Activated naive CD8-positive, alpha-beta T cell (primary cell): Measurements from ENCODE around the gene HS6ST3.

Experiments used
- H3K27ac Mint-ChIP-seq: one replicate; pipeline ENCODE4 v1.8.0; 2021; ENCODE audit warnings: mixed read lengths
- H3K27me3 Mint-ChIP-seq: one replicate; pipeline ENCODE4 v1.8.0; 2021; ENCODE audit warnings: mixed read lengths
- H3K36me3 Mint-ChIP-seq: one replicate; pipeline ENCODE4 v1.8.0; 2021; ENCODE audit warnings: mixed read lengths
- H3K4me1 Mint-ChIP-seq: one replicate; pipeline ENCODE4 v1.8.0; 2021; ENCODE audit warnings: low read depth, mixed read lengths
- H3K4me3 Mint-ChIP-seq: one replicate; pipeline ENCODE4 v1.8.0; 2021; ENCODE audit warnings: mild to moderate bottlenecking, mixed read lengths
- H3K9me3 Mint-ChIP-seq: one replicate; pipeline ENCODE4 v1.8.0; 2021; ENCODE audit warnings: low read depth, mixed read lengths

HS6ST3 gene

DNA sequence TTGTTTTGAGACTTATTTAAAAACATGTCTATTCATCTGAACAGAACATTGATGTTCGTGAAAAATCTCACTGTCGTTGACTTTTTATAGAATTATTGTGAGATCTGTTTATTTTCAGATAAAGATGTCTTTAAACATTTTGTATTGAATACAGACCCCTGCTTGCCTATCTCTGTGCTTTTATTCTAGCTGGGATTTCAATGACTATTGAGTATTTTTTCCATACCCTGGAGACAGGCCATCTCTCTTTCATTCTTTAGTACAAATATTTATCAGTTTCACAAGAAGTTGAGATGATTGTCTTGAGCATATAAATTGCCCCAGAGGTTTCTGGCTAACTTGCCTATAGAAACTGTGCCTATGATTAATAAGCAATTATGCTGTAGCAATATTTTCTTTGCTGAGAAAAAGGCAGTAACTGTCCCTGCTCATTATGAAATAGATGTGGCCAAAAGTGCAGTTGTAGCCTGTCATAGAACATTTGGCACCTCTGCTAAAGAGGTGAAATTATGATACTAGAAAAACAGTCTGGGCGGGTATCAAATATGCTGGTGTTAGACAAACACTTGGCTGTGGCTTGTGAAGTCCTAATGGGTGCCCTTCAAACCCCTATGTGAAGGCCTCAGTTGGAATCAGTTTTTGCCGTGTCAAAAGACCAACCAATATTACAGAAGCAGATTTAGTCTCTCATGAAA is 360.6 kb downstream of the HS6ST3 start:
- Mint-ChIP-seq H3K4me1 (no peaks in the 10 kb centered on the region), H3K9me3 (peaks cover 11% of the 10 kb centered on the region), H3K27me3 (no peaks in the 10 kb centered on the region), H3K27ac (no peak overlapping the region), H3K36me3 (no peaks in the 10 kb centered on the region), H3K4me3 (no peak overlapping the region)

GRCh38 chr13:96454466-96454865 is 364.6 kb downstream of the HS6ST3 start:
- Mint-ChIP-seq H3K4me3 (no peak overlapping the region), H3K4me1 (no peaks in the 10 kb centered on the region), H3K36me3 (no peaks in the 10 kb centered on the region), H3K27ac (no peak overlapping the region), H3K27me3 (no peaks in the 10 kb centered on the region), H3K9me3 (no peaks in the 10 kb centered on the region)

- Mint-ChIP-seq H3K27ac (no peak overlapping the region), H3K4me3 (no peak overlapping the region), H3K4me1 (no peaks in the 10 kb centered on the region), H3K9me3 (no peaks in the 10 kb centered on the region), H3K27me3 (no peaks in the 10 kb centered on the region), H3K36me3 (no peaks in the 10 kb centered on the region)
These were observed 370.7 kb downstream of the HS6ST3 start for GRCh38 chr13:96460609-96461008.

DNA sequence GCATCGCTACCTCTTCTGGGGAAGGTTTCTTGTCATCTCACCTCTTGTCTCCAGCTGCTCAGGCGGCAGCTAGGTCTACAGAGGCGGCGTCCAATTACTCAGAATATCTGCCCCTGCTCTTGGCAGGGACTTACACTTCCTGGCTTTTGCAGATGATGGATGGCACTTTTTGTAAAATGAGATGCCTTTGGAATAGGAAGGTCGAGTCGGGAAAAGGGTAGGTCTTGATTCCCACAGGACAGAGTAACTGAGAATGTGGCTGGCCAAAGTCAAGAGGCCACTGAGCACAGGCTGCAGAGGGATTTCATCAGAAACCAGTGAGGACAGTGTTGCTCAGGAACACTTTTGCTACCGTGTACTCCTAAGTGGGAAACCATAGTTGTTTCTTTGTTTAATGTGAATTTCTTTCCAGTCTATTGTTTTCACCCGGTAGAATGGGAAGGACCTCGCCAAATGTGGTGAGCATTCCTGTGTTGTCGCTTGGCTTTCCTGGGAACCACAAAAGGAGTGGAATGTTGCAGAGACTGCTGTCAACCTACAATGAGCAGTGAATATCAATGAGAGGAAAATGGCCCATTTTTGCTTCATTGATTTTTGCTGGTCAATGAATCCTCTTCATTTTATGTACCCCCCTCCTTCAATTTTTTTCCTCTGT is 383.7 kb downstream of the HS6ST3 start:
- Mint-ChIP-seq H3K4me1 (no peaks in the 10 kb centered on the region), H3K27ac (no peak overlapping the region), H3K36me3 (no peaks in the 10 kb centered on the region), H3K27me3 (no peaks in the 10 kb centered on the region), H3K4me3 (no peak overlapping the region), H3K9me3 (peaks cover 3% of the 10 kb centered on the region)

GRCh38 chr13:96474181-96474557 is 384.3 kb downstream of the HS6ST3 start:
- Mint-ChIP-seq H3K27me3 (no peaks in the 10 kb centered on the region), H3K4me3 (no peak overlapping the region), H3K27ac (no peak overlapping the region), H3K4me1 (no peaks in the 10 kb centered on the region), H3K36me3 (no peaks in the 10 kb centered on the region), H3K9me3 (peaks cover 3% of the 10 kb centered on the region)

DNA sequence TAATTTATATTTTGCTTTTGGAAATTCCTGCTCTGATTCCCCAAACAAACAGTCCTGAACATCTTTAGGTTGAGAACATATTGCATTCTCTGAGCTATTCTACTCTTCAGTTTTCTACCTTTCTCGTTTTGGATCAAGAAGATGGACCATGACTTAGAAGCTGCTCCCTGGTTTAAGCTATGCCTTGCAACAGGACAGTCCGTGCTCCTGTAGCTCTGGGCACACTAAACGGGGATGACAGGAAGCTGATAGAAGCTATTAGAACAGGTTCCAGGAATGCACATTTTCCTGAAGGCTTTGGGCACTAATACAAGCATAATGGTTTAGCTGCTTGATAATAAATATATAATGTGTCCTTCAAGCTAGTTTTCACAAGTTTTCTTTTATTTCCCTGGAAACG is 385.2 kb downstream of the HS6ST3 start:
- peaks cover 3% of the 10 kb centered on the region for H3K9me3 Mint-ChIP-seq
- no peaks in the 10 kb centered on the region for H3K36me3 Mint-ChIP-seq
- no peaks in the 10 kb centered on the region for H3K27me3 Mint-ChIP-seq
- no peak overlapping the region for H3K27ac Mint-ChIP-seq
- no peak overlapping the region for H3K4me3 Mint-ChIP-seq
- H3K4me1 Mint-ChIP-seq = no peaks in the 10 kb centered on the region

DNA sequence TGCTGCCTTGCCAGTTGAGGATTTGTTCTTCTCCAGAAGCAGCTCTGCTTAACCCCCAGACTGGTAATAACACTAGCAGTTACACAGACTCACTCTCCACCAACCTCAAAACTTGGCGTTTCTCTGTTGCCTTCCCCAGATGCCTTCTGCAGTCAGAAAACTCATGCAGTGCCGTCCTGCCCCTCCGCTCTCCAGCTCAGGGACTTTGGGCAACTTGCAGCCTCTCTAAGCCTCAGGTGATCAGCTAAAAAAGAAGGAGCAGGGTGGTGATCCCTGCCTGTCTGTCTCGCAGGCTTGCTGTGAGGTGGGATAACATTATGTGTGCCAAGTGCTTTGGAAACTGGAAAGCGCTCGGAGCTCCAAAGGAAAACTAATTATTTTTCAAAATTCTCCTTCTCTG is 391.6 kb downstream of the HS6ST3 start:
- H3K4me3 Mint-ChIP-seq = no peak overlapping the region
- no peaks in the 10 kb centered on the region for H3K4me1 Mint-ChIP-seq
- H3K36me3 Mint-ChIP-seq = no peaks in the 10 kb centered on the region
- H3K9me3 Mint-ChIP-seq = no peaks in the 10 kb centered on the region
- no peaks in the 10 kb centered on the region for H3K27me3 Mint-ChIP-seq
- H3K27ac Mint-ChIP-seq = no peak overlapping the region

DNA sequence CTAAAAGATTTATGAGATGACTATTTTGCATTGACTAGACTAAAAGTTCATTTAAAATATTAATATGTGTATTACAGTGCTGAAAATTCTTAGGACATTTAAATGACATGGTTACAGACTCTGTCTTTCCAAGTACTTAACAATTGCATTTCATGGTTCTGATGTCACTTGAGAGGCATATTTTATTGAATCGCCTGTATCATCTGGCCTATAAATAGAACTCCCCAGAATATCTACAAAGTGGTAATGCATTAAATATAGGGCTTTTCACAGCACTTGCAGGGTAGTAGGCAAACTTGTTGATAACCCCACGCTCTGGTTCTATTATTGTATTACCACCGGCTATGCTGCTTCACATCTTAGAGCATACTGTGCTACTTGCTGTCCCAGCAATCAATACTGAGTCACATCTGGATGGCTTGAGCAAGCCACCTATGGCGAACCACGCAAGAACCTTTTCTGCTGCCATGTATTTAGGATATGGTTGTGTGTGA is 400.6 kb downstream of the HS6ST3 start:
- Mint-ChIP-seq H3K4me3 (no peak overlapping the region), H3K9me3 (peaks cover 9% of the 10 kb centered on the region), H3K4me1 (no peaks in the 10 kb centered on the region), H3K36me3 (no peaks in the 10 kb centered on the region), H3K27me3 (no peaks in the 10 kb centered on the region), H3K27ac (no peak overlapping the region)

GRCh38 chr13:96491103-96491502 is 401.2 kb downstream of the HS6ST3 start:
- Mint-ChIP-seq H3K4me3 (no peak overlapping the region), H3K9me3 (peaks cover 9% of the 10 kb centered on the region)

GRCh38 chr13:96492766-96493165 is 402.9 kb downstream of the HS6ST3 start:
- Mint-ChIP-seq H3K27ac (no peak overlapping the region), H3K9me3 (peaks cover 12% of the 10 kb centered on the region), H3K36me3 (no peaks in the 10 kb centered on the region), H3K4me1 (no peaks in the 10 kb centered on the region), H3K4me3 (no peak overlapping the region), H3K27me3 (no peaks in the 10 kb centered on the region)

More at GRCh38 chr13:96491103-96491502, 401.2 kb downstream of the HS6ST3 start:
- H3K27ac Mint-ChIP-seq = no peak overlapping the region
- H3K27me3 Mint-ChIP-seq = no peaks in the 10 kb centered on the region
- H3K36me3 Mint-ChIP-seq = no peaks in the 10 kb centered on the region
- H3K4me1 Mint-ChIP-seq = no peaks in the 10 kb centered on the region

- Mint-ChIP-seq H3K36me3 (no peaks in the 10 kb centered on the region), H3K4me3 (no peak overlapping the region), H3K27ac (no peak overlapping the region), H3K27me3 (no peaks in the 10 kb centered on the region), H3K4me1 (no peaks in the 10 kb centered on the region), H3K9me3 (peaks cover 3% of the 10 kb centered on the region)
These were observed 409.7 kb downstream of the HS6ST3 start for GRCh38 chr13:96499656-96500055.

- Mint-ChIP-seq H3K4me3 (no peak overlapping the region), H3K27ac (no peak overlapping the region), H3K36me3 (no peaks in the 10 kb centered on the region), H3K27me3 (no peaks in the 10 kb centered on the region), H3K9me3 (peaks cover 3% of the 10 kb centered on the region), H3K4me1 (no peaks in the 10 kb centered on the region)
These were observed 411.0 kb downstream of the HS6ST3 start for GRCh38 chr13:96500953-96501352.

- Mint-ChIP-seq H3K36me3 (no peaks in the 10 kb centered on the region), H3K9me3 (no peaks in the 10 kb centered on the region), H3K27me3 (no peaks in the 10 kb centered on the region), H3K27ac (no peak overlapping the region), H3K4me3 (no peak overlapping the region), H3K4me1 (no peaks in the 10 kb centered on the region)
These were observed 413.6 kb downstream of the HS6ST3 start for GRCh38 chr13:96503481-96503880.

- no peaks in the 10 kb centered on the region for H3K9me3 Mint-ChIP-seq
- no peak overlapping the region for H3K27ac Mint-ChIP-seq
- no peaks in the 10 kb centered on the region for H3K27me3 Mint-ChIP-seq
- H3K4me1 Mint-ChIP-seq = no peaks in the 10 kb centered on the region
- no peak overlapping the region for H3K4me3 Mint-ChIP-seq
- H3K36me3 Mint-ChIP-seq = no peaks in the 10 kb centered on the region
These were observed 421.7 kb downstream of the HS6ST3 start for GRCh38 chr13:96511587-96511986.

DNA sequence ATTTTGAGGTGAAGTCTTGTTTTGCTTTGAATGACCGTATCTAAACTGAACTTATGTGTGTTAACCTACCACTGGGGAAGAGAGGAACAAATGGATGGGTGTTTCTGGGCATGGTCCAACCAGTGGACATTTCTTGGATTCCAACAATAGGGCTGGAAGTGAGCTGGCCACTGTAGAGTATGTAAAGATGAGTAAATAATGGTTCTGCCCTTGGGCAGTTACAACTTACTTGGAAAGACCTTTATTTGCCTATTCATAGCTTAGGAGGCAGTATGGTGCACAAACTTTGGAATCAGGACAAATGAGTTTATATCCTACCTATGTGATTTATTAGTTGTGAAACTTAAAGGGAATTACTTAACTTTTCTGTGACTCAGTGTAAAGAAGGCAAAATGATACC is 429.5 kb downstream of the HS6ST3 start:
- H3K27ac Mint-ChIP-seq = no peak overlapping the region
- no peaks in the 10 kb centered on the region for H3K4me1 Mint-ChIP-seq
- H3K27me3 Mint-ChIP-seq = no peaks in the 10 kb centered on the region
- no peaks in the 10 kb centered on the region for H3K36me3 Mint-ChIP-seq
- H3K9me3 Mint-ChIP-seq = peaks cover 6% of the 10 kb centered on the region
- H3K4me3 Mint-ChIP-seq = no peak overlapping the region
